Left lung (tissue), 10 donors: ENCODE results near the gene STIM2. TPM values are rescaled to one million over a fixed set of nuclear protein-coding genes. Genes with fewer than 3 reads are reported as not detected.
"Not testable (repeated sequence)": the region's sequence is repeated elsewhere in the genome, so short reads cannot be mapped to it uniquely, and the experiment has no call there.

Experiments
- ATAC-seq: fragments of 200-7000 bp; cut with Tn5 transposase; one replicate; pipeline ENCODE4 v1.9.1; 2020; ENCODE audit warnings: moderate library complexity
- DNase-seq, 4 donors: peaks; one replicate each; pipeline ENCODE4 v3.0.0-alpha.2; 2013 to 2020
- H3K27ac ChIP-seq, 2 donors: fragments of 200-600 bp; sonication (generic) in 1 of 2; one replicate each; pipeline versions ENCODE4 v1.5.0 to v1.8.0; 2020 to 2021
- H3K27me3 ChIP-seq, 2 donors: fragments of 200-600 bp; sonication (generic) in 1 of 2; one replicate each; pipeline versions ENCODE4 v1.5.0 to v1.8.0; 2020 to 2021
- H3K36me3 ChIP-seq, 2 donors: fragments of 200-600 bp; sonication (generic) in 1 of 2; one replicate each; pipeline versions ENCODE4 v1.5.0 to v1.8.0; 2020 to 2021
- H3K4me1 ChIP-seq, 2 donors: fragments of 200-600 bp; one replicate each; pipeline ENCODE4 v1.8.0; 2021
- H3K4me3 ChIP-seq, 2 donors: fragments of 200-600 bp; sonication (generic) in 1 of 2; one replicate each; pipeline versions ENCODE4 v1.5.0 to v1.8.0; 2020 to 2021; ENCODE audit warnings: mild to moderate bottlenecking in 1 of 2
- H3K9me3 ChIP-seq, 2 donors: fragments of 200-600 bp; sonication (generic) in 1 of 2; one replicate each; pipeline versions ENCODE4 v1.5.0 to v1.8.0; 2020 to 2021
- CTCF ChIP-seq, 2 donors: fragments of 200-600 bp; sonication (generic) in 1 of 2; IDR thresholded peaks; one replicate each; pipeline versions ENCODE4 v1.5.0 to v1.8.0; 2021; ENCODE audit warnings: antibody characterized with exemption in 2 of 2
- intact Hi-C, 2 donors: fragments of 100-400 bp; cut with DNase I; formaldehyde crosslinking; loops; one replicate each; pipeline versions ENCODE4 v1.11.2 to v1.14.2; 2022
- polyA plus RNA-seq, 6 donors: library from polyadenylated mRNA; unstranded; fragments of 120-200 nt; gene quantifications; one replicate each; pipeline ENCODE4 v1.2.1, GENCODE V29; 2013; ENCODE audit not compliant: insufficient read length in 6 of 6
- total RNA-seq, 2 donors: library from RNA; stranded (reverse); fragmentation: NEBNext Ultra II Directional; extraction: Animal tissue kit (Norgen Biotek cat#: 25700); gene quantifications; one replicate each; pipeline ENCODE4 v1.2.1, GENCODE V29; 2021
- donor health status: DM: no; HTN: yes; CAD: no.
- donor health status: DM: no; HTN: no; CAD: no.

Gene STIM2
- total and polyA plus RNA-seq, 8 donors, result 29.1 to 62.7 (median 53.2) TPM

- Histone ChIP-seq H3K4me1 (no peaks in the 10 kb centered on the region), H3K4me3 (no peak overlapping the region), H3K36me3 (peaks cover 0 to 9% of the 10 kb centered on the region in 2 donors), H3K27ac (no peak overlapping the region), H3K27me3 (no peaks in the 10 kb centered on the region), H3K9me3 (no peaks in the 10 kb centered on the region)
- no peak for ATAC-seq
- TF ChIP-seq CTCF (IDR thresholded peaks at IDR 0.05), result no peak
- no peak for DNase-seq
- intact Hi-C loops, result no loop called here
Observed at GRCh38 chr4:26958925-26959653, 98.4 kb downstream of the STIM2 start.

DNA sequence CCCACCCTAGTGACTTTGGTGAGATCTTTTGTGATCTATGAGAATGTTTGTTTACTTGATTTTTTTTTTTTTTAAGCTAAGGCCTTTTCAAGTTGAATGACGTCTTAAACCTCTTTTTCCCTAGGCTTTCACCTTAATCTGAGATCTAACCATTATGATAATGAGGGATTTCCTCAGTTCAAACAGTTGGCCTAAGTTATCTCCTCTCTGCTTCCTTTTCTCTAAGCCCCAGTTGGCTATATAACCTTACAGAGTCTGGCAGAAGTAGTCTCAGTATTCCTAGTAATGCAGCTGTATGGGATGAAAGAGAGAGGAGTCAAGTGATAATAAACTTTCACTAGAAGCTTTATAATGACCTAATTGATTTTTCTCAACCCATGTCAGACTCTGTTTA is 99.0 kb downstream of the STIM2 start:
- intact Hi-C loops, result no loop called here
- Histone ChIP-seq H3K27ac (no peak overlapping the region), H3K9me3 (no peaks in the 10 kb centered on the region), H3K4me3 (no peak overlapping the region), H3K4me1 (no peaks in the 10 kb centered on the region), H3K27me3 (no peaks in the 10 kb centered on the region), H3K36me3 (peaks cover 0 to 9% of the 10 kb centered on the region in 2 donors)
- DNase-seq (no peak), ATAC-seq (no peak)
- no peak for TF ChIP-seq CTCF (IDR thresholded peaks at IDR 0.05)

- H3K4me1 ChIP-seq, result no peaks in the 10 kb centered on the region
- no peak overlapping the region for H3K4me3 ChIP-seq
- intact Hi-C loops, result no loop called here
- peaks cover 0 to 9% of the 10 kb centered on the region in 2 donors for H3K36me3 ChIP-seq
- ATAC-seq (no peak), DNase-seq (no peak)
- H3K27me3 ChIP-seq, result no peaks in the 10 kb centered on the region
- no peak overlapping the region for H3K27ac ChIP-seq
- H3K9me3 ChIP-seq, result no peaks in the 10 kb centered on the region
- TF ChIP-seq CTCF (IDR thresholded peaks at IDR 0.05), result no peak
Observed at GRCh38 chr4:26962720-26963119, 102.1 kb downstream of the STIM2 start.

DNA sequence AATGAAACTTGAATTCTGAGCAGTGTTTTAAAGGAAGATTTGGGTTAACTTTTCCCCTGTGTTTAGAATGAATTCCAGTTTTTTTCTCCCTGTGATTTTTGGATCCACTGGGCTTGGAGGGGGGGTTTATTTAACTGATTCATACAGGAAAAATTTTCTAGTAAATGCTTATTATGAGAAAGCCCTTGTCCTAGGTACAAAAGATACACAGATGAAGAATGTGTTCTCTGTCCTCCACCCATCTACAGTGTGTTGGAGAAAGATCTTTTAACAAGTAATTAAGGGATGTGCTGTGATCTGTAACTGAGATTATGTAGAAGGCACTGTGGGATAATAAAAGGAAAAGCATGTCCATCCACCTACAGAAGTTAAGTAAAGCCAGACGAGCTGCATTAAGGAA is 103.9 kb downstream of the STIM2 start:
- no peaks in the 10 kb centered on the region for H3K4me1 ChIP-seq
- H3K4me3 ChIP-seq, result no peak overlapping the region
- no peak for TF ChIP-seq CTCF (IDR thresholded peaks at IDR 0.05)
- ATAC-seq, result no peak
- H3K36me3 ChIP-seq, result no peaks in the 10 kb centered on the region
- H3K9me3 ChIP-seq, result no peaks in the 10 kb centered on the region
- H3K27ac ChIP-seq, result no peak overlapping the region
- no peaks in the 10 kb centered on the region for H3K27me3 ChIP-seq
- DNase-seq, result no peak
- intact Hi-C loops, result no loop called here

DNA sequence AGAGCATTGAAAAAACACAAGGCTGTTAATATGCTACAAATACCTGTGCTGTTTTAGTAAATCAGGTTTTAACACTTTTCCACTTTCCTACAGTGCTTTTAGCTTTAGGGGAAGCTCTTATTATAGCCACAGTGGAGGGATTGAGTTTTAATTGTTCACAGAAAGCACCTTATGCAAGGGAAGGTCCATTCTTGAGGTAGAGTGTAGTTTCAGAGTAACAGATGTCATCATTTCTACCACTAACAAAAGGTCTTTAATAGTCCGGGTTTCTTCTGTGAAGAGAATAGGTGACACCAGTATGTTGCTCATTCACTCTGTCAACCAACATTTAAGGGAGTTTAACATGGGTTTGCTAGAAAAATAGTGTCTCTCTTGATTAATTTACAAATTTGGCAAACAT is 104.4 kb downstream of the STIM2 start:
- no peaks in the 10 kb centered on the region for H3K36me3 ChIP-seq
- H3K27me3 ChIP-seq, result no peaks in the 10 kb centered on the region
- ATAC-seq (no peak), DNase-seq (no peak)
- intact Hi-C loops, result no loop called here
- no peaks in the 10 kb centered on the region for H3K4me1 ChIP-seq
- H3K9me3 ChIP-seq, result no peaks in the 10 kb centered on the region
- H3K27ac ChIP-seq, result no peak overlapping the region
- H3K4me3 ChIP-seq, result no peak overlapping the region
- TF ChIP-seq CTCF (IDR thresholded peaks at IDR 0.05), result no peak

GRCh38 chr4:26975464-26976181 is 115.0 kb downstream of the STIM2 start:
- H3K27ac ChIP-seq, intact Hi-C loops, H3K36me3 ChIP-seq, ATAC-seq, H3K27me3 ChIP-seq, H3K4me3 ChIP-seq, H3K4me1 ChIP-seq, H3K9me3 ChIP-seq: not testable (repeated sequence)
- DNase-seq, result peak in 1 of 4 donors; percentile 61
